Measurements from ENCODE around the gene RFX1.

- no peak for TF ChIP-seq EZH2 (conservative IDR thresholded peaks at IDR 0.05; ENCODE audit: low read depth, low read length)
- TF ChIP-seq REST (IDR thresholded peaks at IDR 0.05; ENCODE audit: borderline replicate concordance in 1 of 2, low read depth in 1 of 2, low read length in 2 of 2): no peak
These were observed 49.8 kb downstream of the RFX1 start for GRCh38 chr19:13956365-13956744.
